Heart left ventricle (tissue), 16 donors: ENCODE results near the gene ABLIM2. TPM values are rescaled to one million over a fixed set of nuclear protein-coding genes. Genes with fewer than 3 reads are reported as not detected.
A peak's percentile ranks its signal among the peaks of the same experiment; 100 is the strongest.

ENCODE experiments used
- ATAC-seq, 4 donors: fragments of 200-7000 bp; cut with Tn5 transposase; one replicate each; pipeline ENCODE4 v1.9.1; 2020 to 2022; ENCODE audit warnings: moderate library complexity in 4 of 4, mild to moderate bottlenecking in 3 of 4, moderate number of reproducible peaks in 1 of 4
- DNase-seq, 5 donors: peaks; one replicate each; pipeline ENCODE4 v3.0.0-alpha.2; 2020
- H3K27ac ChIP-seq, 12 donors: fragments of 200-600 bp; sonication (generic) in 4 of 12; one replicate each; pipeline versions ENCODE4 v1.5.0 to v1.8.0; 2016 to 2022; ENCODE audit warnings: mild to moderate bottlenecking in 2 of 12
- H3K27me3 ChIP-seq, 9 donors: fragments of 200-600 bp; sonication (generic) in 2 of 9; one replicate each; pipeline versions ENCODE4 v1.5.1 to v1.8.0; 2016 to 2022; ENCODE audit warnings: mild to moderate bottlenecking in 3 of 9
- H3K36me3 ChIP-seq, 9 donors: fragments of 200-600 bp; sonication (generic) in 2 of 9; one replicate each; pipeline versions ENCODE4 v1.5.0 to v1.8.0; 2018 to 2022; ENCODE audit warnings: mild to moderate bottlenecking in 2 of 9
- H3K4me1 ChIP-seq, 12 donors: fragments of 200-600 bp; sonication (generic) in 4 of 12; one replicate each; pipeline versions ENCODE4 v1.5.0 to v1.8.0; 2016 to 2022; ENCODE audit warnings: mild to moderate bottlenecking in 3 of 12
- H3K4me3 ChIP-seq, 12 donors: fragments of 200-600 bp; sonication (generic) in 4 of 12; one replicate each; pipeline versions ENCODE4 v1.5.0 to v1.8.0; 2017 to 2022; ENCODE audit warnings: mild to moderate bottlenecking in 9 of 12, moderate library complexity in 4 of 12
- H3K9me3 ChIP-seq, 12 donors: fragments of 200-600 bp; sonication (generic) in 4 of 12; one replicate each; pipeline versions ENCODE4 v1.5.0 to v1.8.0; 2016 to 2022; ENCODE audit warnings: mild to moderate bottlenecking in 1 of 12
- CTCF ChIP-seq, 12 donors: fragments of 200-600 bp; sonication (generic) in 4 of 12; IDR thresholded peaks; one replicate each; pipeline versions ENCODE4 v1.5.0 to v1.8.0; 2018 to 2022; ENCODE audit warnings: antibody characterized with exemption in 12 of 12, mild to moderate bottlenecking in 5 of 12
- POLR2A ChIP-seq, 2 donors: fragments of 450-650 bp; IDR thresholded peaks; one replicate each; pipeline ENCODE4 v1.6.1; 2017; ENCODE audit warnings: antibody characterized with exemption in 2 of 2, mild to moderate bottlenecking in 2 of 2, moderate library complexity in 2 of 2
- WGBS, 4 donors: extraction: QIAGEN DNeasy Blood & Tissue Kit in 2 of 4; methylation state at CpG; one replicate each; pipeline versions ENCODE4 v1.1.5 to v1.1.7; 2013 to 2018; 5-methylcytosine and 5-hydroxymethylcytosine counted together
- intact Hi-C, 10 donors: fragments of 100-400 bp; cut with DNase I; formaldehyde crosslinking; loops; one replicate each; pipeline versions ENCODE4 v1.11.1 to v1.14.2; 2022
- polyA plus RNA-seq, 2 donors: library from polyadenylated mRNA; stranded (reverse); fragments of 200-250 nt; gene quantifications; one replicate each; pipeline ENCODE4 v1.2.3, GENCODE V29; 2013
- total RNA-seq, 9 donors: library from RNA; depleted of rRNA in 2 of 9; stranded (reverse); fragments of >200 nt in 2 of 9; fragmentation: NEBNext Ultra II Directional in 3 of 9; extraction: Animal tissue kit (Norgen Biotek cat#: 25700) in 3 of 9; gene quantifications; one replicate each; pipeline versions ENCODE4 v1.1.0 to v1.2.4, GENCODE V29; 2016 to 2023
- donor health status: ischemic (EF 13 %, LVEDD 7.1; RV severe dilation, severe dysfunction).
- donor health status: healthy with polysubstance abuse.
- donor health status: DM: no; HTN: yes; CAD: no.
- donor health status: DM: no; HTN: no; CAD: no.
- donor health status: ischemic (EF 25% LVEDD 6.9; RV normal size, moderate dysfunction).
- donor health status: ischemic (EF 25% LVEDD 5.7; RV mildly dilated, moderate dysfunction).
- donor health status: healthy.
- donor health status: DM: yes; HTN: yes; CAD: no.
- donor health status: ischemic (EF 35%, LVEDD 5.7; RV mildly dilated, moderate dysfunction).
- donor health status: nonischemic (EF 11% LVEDD 7.7; RV severe dilation, severe dysfunction).
- donor health status: DM: yes; HTN: yes; CAD: no.
- donor health status: PGD.
- donor health status: ischemic (EF 29% LVEDD 5.4; RV normal size, mild dysfunction).
- donor health status: nonischemic (EF 23%, LVEDD 6.1; RV moderate dilation, normal function).

The ABLIM2 gene
- total and polyA plus RNA-seq, 11 donors, result 11.1 to 27.9 (median 18.4) TPM

DNA sequence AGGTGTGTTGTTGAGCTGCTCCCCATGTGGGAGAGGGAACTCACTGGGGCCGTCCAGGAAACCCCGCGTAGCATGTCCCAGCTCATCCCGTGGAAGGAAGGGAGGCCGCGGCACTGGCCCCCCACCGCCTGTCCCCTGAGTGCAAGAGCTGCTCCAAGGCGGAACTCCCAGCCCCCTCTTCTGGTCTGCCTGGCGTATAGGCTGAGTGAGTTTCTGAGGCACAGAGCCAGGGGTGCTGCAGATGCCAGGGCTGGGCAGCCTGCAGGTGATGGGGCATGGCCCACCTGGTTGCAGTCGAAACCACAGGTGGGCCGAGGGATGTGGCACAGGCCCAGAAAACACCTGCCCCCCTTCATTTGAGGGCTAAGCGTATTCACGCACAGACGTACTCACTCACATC is 49.6 kb downstream of the ABLIM2 start:
- no peak for TF ChIP-seq POLR2A (IDR thresholded peaks at IDR 0.05)
- Histone ChIP-seq H3K9me3 (no peaks in the 10 kb centered on the region), H3K4me3 (no peak overlapping the region), H3K27me3 (no peaks in the 10 kb centered on the region), H3K4me1 (peaks cover 0 to 15% (median 8%) of the 10 kb centered on the region in 12 donors), H3K27ac (no peak overlapping the region), H3K36me3 (no peaks in the 10 kb centered on the region)
- DNase-seq, result no peak
- 49 to 85% (median 81%) methylated on average over 4 to 14 of the region's 14 CpGs for WGBS, 4 donors
- intact Hi-C loops, result no loop called here
- no peak for ATAC-seq

DNA sequence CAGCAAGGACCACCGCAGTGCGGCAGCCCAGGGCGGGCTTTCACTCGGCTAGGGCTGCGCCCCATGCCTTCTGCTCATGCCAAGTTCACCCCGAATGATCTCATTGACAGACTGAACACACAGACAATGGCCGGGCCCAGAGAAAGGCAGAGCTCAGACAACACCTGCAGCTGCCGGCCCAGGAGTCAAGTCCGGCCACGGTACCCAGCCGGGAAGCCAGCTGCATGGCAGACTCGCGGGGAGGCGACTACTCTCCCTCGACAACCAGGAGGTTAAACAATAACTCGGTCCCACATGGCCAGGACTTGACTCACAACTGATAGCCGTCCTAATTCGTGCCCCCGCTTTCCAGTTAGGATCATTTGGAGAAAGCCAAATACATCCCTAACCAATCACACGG is 50.4 kb downstream of the ABLIM2 start:
- ATAC-seq (no peak), DNase-seq (peak in 1 of 5 donors; percentile 28)
- Histone ChIP-seq H3K27ac (no peak overlapping the region), H3K4me3 (no peak overlapping the region), H3K27me3 (no peaks in the 10 kb centered on the region), H3K4me1 (peaks cover 0 to 8% (median 2%) of the 10 kb centered on the region in 12 donors), H3K36me3 (no peaks in the 10 kb centered on the region), H3K9me3 (no peaks in the 10 kb centered on the region)
- WGBS, 4 donors, result 85 to 95% (median 87%) methylated on average over 15 to 20 of the region's 20 CpGs
- intact Hi-C loops, result no loop called here
- no peak for TF ChIP-seq POLR2A (IDR thresholded peaks at IDR 0.05)
- no peak for TF ChIP-seq CTCF (IDR thresholded peaks at IDR 0.05)

DNA sequence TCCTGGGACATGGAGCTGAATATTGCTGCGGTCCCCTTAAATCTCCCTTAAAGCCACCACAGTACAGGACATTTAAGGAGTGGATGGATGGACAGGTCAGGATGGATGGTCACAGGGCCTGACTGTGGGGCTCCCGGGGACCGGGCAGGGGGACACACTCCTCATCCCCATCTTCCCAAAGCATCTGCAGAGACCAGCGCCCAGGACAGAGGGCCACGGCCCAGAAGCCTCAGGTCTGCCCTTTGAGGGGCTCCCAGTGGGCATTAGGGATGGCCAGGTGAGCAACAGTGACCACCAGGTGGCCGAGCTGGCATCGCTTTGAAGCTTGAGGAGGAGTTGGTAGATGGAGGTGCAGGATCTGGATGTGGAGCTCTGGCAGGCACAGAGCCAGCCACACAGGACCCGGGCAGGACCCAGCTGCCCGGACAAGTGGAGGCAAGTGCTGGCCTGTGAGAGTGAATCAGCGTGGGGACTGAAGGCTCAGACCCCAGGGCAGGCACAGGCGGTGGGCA is 51.4 kb downstream of the ABLIM2 start:
- Histone ChIP-seq H3K9me3 (no peaks in the 10 kb centered on the region), H3K27me3 (no peaks in the 10 kb centered on the region), H3K27ac (no peak overlapping the region), H3K36me3 (no peaks in the 10 kb centered on the region), H3K4me1 (no peaks in the 10 kb centered on the region), H3K4me3 (no peak overlapping the region)
- DNase-seq (peak in 1 of 5 donors; percentile 37), ATAC-seq (no peak)
- TF ChIP-seq CTCF (IDR thresholded peaks at IDR 0.05) (no peak), POLR2A (IDR thresholded peaks at IDR 0.05) (no peak)
- intact Hi-C loops, result no loop called here
- 95 to 97% (median 96%) methylated on average over 8 to 11 of the region's 11 CpGs for WGBS, 4 donors

DNA sequence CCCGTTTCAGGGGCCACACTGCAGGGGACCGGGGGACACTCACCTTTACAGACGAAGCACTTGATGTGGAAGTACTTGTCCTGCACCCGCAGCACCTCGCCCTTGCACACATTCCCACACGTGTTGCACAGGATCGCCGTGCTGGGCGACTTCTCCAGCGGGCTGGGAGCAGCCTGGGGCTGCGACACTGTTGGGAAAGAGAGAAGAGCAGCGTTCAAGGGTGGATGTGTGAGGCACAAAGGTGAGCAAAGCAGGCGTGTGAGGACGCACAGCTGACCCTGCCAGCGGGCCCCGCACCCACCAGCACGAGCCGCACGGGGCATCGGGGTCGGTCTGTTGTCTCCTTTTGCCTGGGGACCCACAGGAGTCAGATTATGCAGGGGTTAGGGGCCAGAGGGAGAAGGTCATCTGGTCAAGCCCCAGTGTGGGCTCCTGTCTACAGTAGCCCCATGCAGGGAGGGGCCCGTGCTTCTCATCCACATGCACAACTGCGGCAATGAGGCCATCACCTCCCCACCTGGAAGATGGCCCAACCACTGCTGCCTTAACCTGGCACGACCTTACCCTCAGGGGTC is 52.1 kb downstream of the ABLIM2 start:
- WGBS, 4 donors, result 88 to 93% (median 92%) methylated on average over 21 to 24 of the region's 24 CpGs
- Histone ChIP-seq H3K27me3 (no peaks in the 10 kb centered on the region), H3K4me3 (no peak overlapping the region), H3K27ac (no peak overlapping the region), H3K9me3 (no peaks in the 10 kb centered on the region), H3K4me1 (peaks cover 0 to 2% (median 0%) of the 10 kb centered on the region in 12 donors), H3K36me3 (no peaks in the 10 kb centered on the region)
- DNase-seq (peak in 1 of 5 donors; percentile 52), ATAC-seq (no peak)
- intact Hi-C loops, result no loop called here
- TF ChIP-seq POLR2A (IDR thresholded peaks at IDR 0.05), result no peak
- no peak for TF ChIP-seq CTCF (IDR thresholded peaks at IDR 0.05)
